ENCODE measurements around the gene STX18. TPM values are rescaled to one million over a fixed set of nuclear protein-coding genes. Genes with fewer than 3 reads are reported as not detected.

The STX18 gene
- total and polyA plus RNA-seq, 2 of the 13 experiments (the other 11 are each of a cell fraction or from before 2014, with no cell fraction given), result 23.9 to 37.1 TPM

GRCh38 chr4:4541661-4542570, at the start of gene STX18 (continued):
- TF ChIP-seq MAZ (IDR thresholded peaks at IDR 0.05; ENCODE audit: borderline replicate concordance, low read depth, low read length), result peak; percentile 87; the same call in 1 of the 2 replicates
- peak; percentile 92 for TF ChIP-seq MAZ (CRISPR knock-in tag; IDR thresholded peaks at IDR 0.05; ENCODE audit: low read depth)
- no peak for TF ChIP-seq DDIT3 (CRISPR knock-in tag; IDR thresholded peaks at IDR 0.05)
- TF ChIP-seq CREM (IDR thresholded peaks at IDR 0.05), result peak; percentile 93
- TF ChIP-seq CREM (CRISPR knock-in tag; IDR thresholded peaks at IDR 0.05), result peak; percentile 86
- TF ChIP-seq ZNF572 (CRISPR knock-in tag; IDR thresholded peaks at IDR 0.05), result peak; percentile 93; the same call in 1 of the 2 replicates
- peak; percentile 97 for TF ChIP-seq YEATS2 (CRISPR knock-in tag; IDR thresholded peaks at IDR 0.05; ENCODE audit: borderline replicate concordance)
- TF ChIP-seq GABPB1 (CRISPR knock-in tag; IDR thresholded peaks at IDR 0.05), result peak; percentile 99
- TF ChIP-seq ZNF24 (IDR thresholded peaks at IDR 0.05), result peak; percentile 82
- peak; percentile 97 for TF ChIP-seq RXRA (CRISPR knock-in tag; IDR thresholded peaks at IDR 0.05)
- TF ChIP-seq FOXK2 (IDR thresholded peaks at IDR 0.05), result 0 out of 2 replicates have a peak, but pooled peaks have one; percentile 23
- peak; percentile 98 for TF ChIP-seq U2AF1 (optimal IDR thresholded peaks at IDR 0.05; ENCODE audit: low read depth, low read length)
- 0 out of 2 replicates have a peak, but pooled peaks have one; percentile 44 for TF ChIP-seq SETDB1 (CRISPR knock-in tag; IDR thresholded peaks at IDR 0.05; ENCODE audit: borderline replicate concordance)
- TF ChIP-seq SATB2 (CRISPR knock-in tag; IDR thresholded peaks at IDR 0.05), result no peak
- TF ChIP-seq RFX3 (CRISPR knock-in tag; IDR thresholded peaks at IDR 0.05), result peak; percentile 71
- TF ChIP-seq E2F2 (CRISPR knock-in tag; IDR thresholded peaks at IDR 0.05; ENCODE audit: borderline replicate concordance), result 0 out of 2 replicates have a peak, but pooled peaks have one; percentile 71
- no peak for TF ChIP-seq ZNF282 (IDR thresholded peaks at IDR 0.05; ENCODE audit: partially characterized antibody)
- TF ChIP-seq KLF11 (CRISPR knock-in tag; IDR thresholded peaks at IDR 0.05), result peak; percentile 92
- TF ChIP-seq HNF1B (CRISPR knock-in tag; IDR thresholded peaks at IDR 0.05), result peak; percentile 94
- no peak for TF ChIP-seq ZFP62 (CRISPR knock-in tag; IDR thresholded peaks at IDR 0.05)
- TF ChIP-seq HOXA5 (CRISPR knock-in tag; IDR thresholded peaks at IDR 0.05), result peak; percentile 97
- no peak for TF ChIP-seq RAD51 (IDR thresholded peaks at IDR 0.05; ENCODE audit: borderline replicate concordance)
- TF ChIP-seq ZKSCAN1 (IDR thresholded peaks at IDR 0.05; ENCODE audit: low read length), result peak; percentile 72; the same call in 1 of the 2 replicates
- peak; percentile 99 for TF ChIP-seq CBX5 (CRISPR knock-in tag; IDR thresholded peaks at IDR 0.05; ENCODE audit: borderline replicate concordance)
- TF ChIP-seq ZNF713 (CRISPR knock-in tag; IDR thresholded peaks at IDR 0.05), result peak; percentile 85; the same call in 1 of the 2 replicates
- TF ChIP-seq HCFC1 (IDR thresholded peaks at IDR 0.05; ENCODE audit: low read depth, low read length), result peak; percentile 78
- TF ChIP-seq POGZ (CRISPR knock-in tag; IDR thresholded peaks at IDR 0.05), result peak; percentile 99
- TF ChIP-seq ZNF317 (CRISPR knock-in tag; IDR thresholded peaks at IDR 0.05), result peak; percentile 83
- TF ChIP-seq NFKB2 (CRISPR knock-in tag; IDR thresholded peaks at IDR 0.05; ENCODE audit: borderline replicate concordance), result peak; percentile 97; the same call in 1 of the 2 replicates
- TF ChIP-seq YEATS4 (CRISPR knock-in tag; IDR thresholded peaks at IDR 0.05; ENCODE audit: borderline replicate concordance), result peak; percentile 99

All from HepG2 (cell line).